Spleen (tissue), 11 donors: Measurements from ENCODE around the gene MBOAT7. TPM values are rescaled to one million over a fixed set of nuclear protein-coding genes. Genes with fewer than 3 reads are reported as not detected.
"Not testable (repeated sequence)": the region's sequence is repeated elsewhere in the genome, so short reads cannot be mapped to it uniquely, and the experiment has no call there.

Experiments used
- DNase-seq: peaks from one replicate; pipeline ENCODE4 v3.0.0-alpha.2; 2020
- H3K27ac ChIP-seq, 8 donors: fragments of 200-600 bp; sonication (generic) in 7 of 8; 1 replicate in 4 of 8; 2 replicates in 4 of 8; pipeline versions ENCODE4 v1.5.0 to v1.8.0; 2016 to 2021; ENCODE audit warnings: inconsistent platforms in 4 of 8, mild to moderate bottlenecking in 4 of 8, moderate library complexity in 1 of 8
- H3K27me3 ChIP-seq, 7 donors: fragments of 200-600 bp; sonication (generic) in 6 of 7; replicated peaks in 1 of 7; 1 replicate in 4 of 7; 2 replicates in 3 of 7; pipeline versions ENCODE4 v1.5.0 to v1.8.0; 2016 to 2021; ENCODE audit warnings: inconsistent platforms in 3 of 7, mild to moderate bottlenecking in 1 of 7
- H3K36me3 ChIP-seq, 6 donors: fragments of 200-600 bp; sonication (generic) in 5 of 6; 1 replicate in 4 of 6; 2 replicates in 2 of 6; pipeline versions ENCODE4 v1.5.0 to v1.8.0; 2016 to 2021; ENCODE audit warnings: inconsistent platforms in 2 of 6
- H3K4me1 ChIP-seq, 6 donors: fragments of 200-600 bp; sonication (generic) in 5 of 6; 1 replicate in 3 of 6; 2 replicates in 3 of 6; pipeline versions ENCODE4 v1.5.0 to v1.8.0; 2016 to 2021; ENCODE audit warnings: inconsistent platforms in 3 of 6
- H3K4me3 ChIP-seq, 8 donors: fragments of 200-600 bp; sonication (generic) in 7 of 8; 1 replicate in 4 of 8; 2 replicates in 4 of 8; pipeline versions ENCODE4 v1.5.0 to v1.8.0; 2016 to 2021; ENCODE audit warnings: inconsistent platforms in 4 of 8, mild to moderate bottlenecking in 4 of 8, moderate library complexity in 2 of 8
- H3K9me3 ChIP-seq, 8 donors: fragments of 200-600 bp; sonication (generic) in 7 of 8; 1 replicate in 4 of 8; 2 replicates in 4 of 8; pipeline versions ENCODE4 v1.5.0 to v1.8.0; 2016 to 2021; ENCODE audit warnings: inconsistent platforms in 4 of 8
- CTCF ChIP-seq, 11 experiments: fragments of 200-600 bp in 7 of 11; fragments of 450-650 bp in 4 of 11; sonication (generic) in 4 of 11; IDR thresholded peaks in 8 of 11; conservative IDR thresholded peaks in 3 of 11; 1 replicate in 7 of 11; 2 replicates in 4 of 11; pipeline versions ENCODE4 v1.4.0 to v1.8.0; 2016 to 2021; ENCODE audit warnings: antibody characterized with exemption in 11 of 11, inconsistent platforms in 4 of 11, mild to moderate bottlenecking in 1 of 11
- POLR2A ChIP-seq, 3 donors: fragments of 450-650 bp; IDR thresholded peaks; one replicate each; pipeline ENCODE4 v1.5.1; 2017; ENCODE audit warnings: antibody characterized with exemption in 3 of 3, mild to moderate bottlenecking in 1 of 3
- POLR2AphosphoS5 ChIP-seq, 3 donors: sonication (generic); formaldehyde crosslinking; IDR thresholded peaks; one replicate each; pipeline ENCODE4 v1.5.1; 2017; ENCODE audit warnings: antibody characterized with exemption in 3 of 3
- WGBS, 5 donors: extraction: QIAGEN DNeasy Blood & Tissue Kit in 3 of 5; methylation state at CpG; one replicate each; pipeline versions ENCODE4 v1.1.5 to v1.1.7; 2013 to 2018; 5-methylcytosine and 5-hydroxymethylcytosine counted together
- intact Hi-C: fragments of 100-400 bp; cut with DNase I; formaldehyde crosslinking; loops from one replicate; pipeline ENCODE4 v1.15.0; 2023; ENCODE audit warnings: low total_unique reads
- polyA plus RNA-seq, 3 donors: library from polyadenylated mRNA; stranded (reverse); fragments of 200-250 nt; gene quantifications; one replicate each; pipeline ENCODE4 v1.2.1, GENCODE V29; 2013
- total RNA-seq, 7 donors: library from RNA; depleted of rRNA in 3 of 7; stranded (reverse); fragments of >200 nt in 3 of 7; fragmentation: NEBNext Ultra II Directional in 4 of 7; extraction: Animal tissue kit (Norgen Biotek cat#: 25700) in 4 of 7; gene quantifications; one replicate each; pipeline versions ENCODE4 v1.1.0 to v1.2.1, GENCODE V29; 2016 to 2021
- donor health status: healthy with polysubstance abuse.
- donor health status: DM: no; HTN: no; CAD: no; lungs with moderate emphysema.
- donor health status: DM: no; HTN: no; CAD: no.
- donor health status: Bipolar disorder and iron deficiency.
- donor health status: healthy.
- donor health status: DM: no; HTN: no; CAD: no.
- donor health status: DM: yes; HTN: yes; CAD: no.

MBOAT7 gene
- total and polyA plus RNA-seq, 10 donors: 12.0 to 208 (median 82.9) TPM

GRCh38 chr19:54171736-54172431 lies 17.5 kb downstream of the MBOAT7 start:
- DNase-seq, H3K9me3 ChIP-seq, H3K4me3 ChIP-seq, H3K27ac ChIP-seq, intact Hi-C loops: not testable (repeated sequence)
- Histone ChIP-seq H3K27me3 (peaks cover 0 to 25% (median 4%) of the 10 kb centered on the region in 7 donors), H3K36me3 (peaks cover 0 to 27% (median 0%) of the 10 kb centered on the region in 6 donors), H3K4me1 (peaks cover 5 to 32% (median 20%) of the 10 kb centered on the region in 6 donors)
- 67 to 91% (median 82%) methylated on average over 8 to 19 of the region's 23 CpGs for WGBS, 5 donors
- TF ChIP-seq POLR2AphosphoS5 (IDR thresholded peaks at IDR 0.05): peak in 1 of 3 donors; percentile 20

- no peak for TF ChIP-seq POLR2A (IDR thresholded peaks at IDR 0.05)
- TF ChIP-seq CTCF (IDR thresholded peaks at IDR 0.05 in 8 of 11, conservative IDR thresholded peaks at IDR 0.05 in 3 of 11): no peak
- TF ChIP-seq POLR2AphosphoS5 (IDR thresholded peaks at IDR 0.05): no peak
- Histone ChIP-seq H3K4me1 (peaks cover 5 to 40% (median 27%) of the 10 kb centered on the region in 6 donors), H3K9me3 (no peaks in the 10 kb centered on the region), H3K4me3 (no peak overlapping the region), H3K36me3 (peaks cover 0 to 7% (median 0%) of the 10 kb centered on the region in 6 donors), H3K27me3 (peaks cover 0 to 41% (median 10%) of the 10 kb centered on the region in 7 donors), H3K27ac (no peak overlapping the region)
- intact Hi-C loops: loop anchor here (5.0 kb wide), 1 partner anchor 63 kb away; no protein-coding TSS in a partner anchor
- DNase-seq: no peak
- WGBS, 5 donors: 83 to 91% (median 90%) methylated on average over 21 of the region's 21 CpGs
These were observed 20.1 kb downstream of the MBOAT7 start for GRCh38 chr19:54169149-54169740.

- peak; percentile 98 for DNase-seq
- H3K4me1 ChIP-seq: peaks cover 2 to 40% (median 24%) of the 10 kb centered on the region in 6 donors
- intact Hi-C loops: loop anchor here (5.0 kb wide), 1 partner anchor 64 kb away; no protein-coding TSS in a partner anchor
- H3K27ac ChIP-seq: peak overlapping the region in 2 of 8 donors; percentile 21 to 54
- 25 to 29% (median 27%) methylated on average over 20 to 25 of the region's 25 CpGs for WGBS, 5 donors
- H3K27me3 ChIP-seq: peaks cover 0 to 41% (median 10%) of the 10 kb centered on the region in 7 donors
- TF ChIP-seq POLR2AphosphoS5 (IDR thresholded peaks at IDR 0.05) (peak; percentile 58 to 69 (median 64)), CTCF (IDR thresholded peaks at IDR 0.05 in 8 of 11, conservative IDR thresholded peaks at IDR 0.05 in 3 of 11) (peak; percentile 80 to 98 (median 90)), POLR2A (IDR thresholded peaks at IDR 0.05) (no peak)
- no peaks in the 10 kb centered on the region for H3K9me3 ChIP-seq
- peak overlapping the region in 1 of 8 donors; percentile 34 for H3K4me3 ChIP-seq
- no peaks in the 10 kb centered on the region for H3K36me3 ChIP-seq
These were observed 21.0 kb downstream of the MBOAT7 start for GRCh38 chr19:54168174-54168917.

GRCh38 chr19:54165222-54165621 lies 24.2 kb downstream of the MBOAT7 start:
- H3K4me1 ChIP-seq: peaks cover 19 to 62% (median 48%) of the 10 kb centered on the region in 6 donors
- H3K36me3 ChIP-seq: no peaks in the 10 kb centered on the region
- H3K27me3 ChIP-seq: peaks cover 0 to 31% (median 10%) of the 10 kb centered on the region in 7 donors
- H3K4me3 ChIP-seq: no peak overlapping the region
- H3K27ac ChIP-seq: no peak overlapping the region
- no peak for DNase-seq
- H3K9me3 ChIP-seq: no peaks in the 10 kb centered on the region
- TF ChIP-seq POLR2AphosphoS5 (IDR thresholded peaks at IDR 0.05) (no peak), CTCF (IDR thresholded peaks at IDR 0.05 in 8 of 11, conservative IDR thresholded peaks at IDR 0.05 in 3 of 11) (no peak), POLR2A (IDR thresholded peaks at IDR 0.05) (no peak)
- intact Hi-C loops: loop anchor here (5.0 kb wide), 1 partner anchor 67 kb away; no protein-coding TSS in a partner anchor
- 92 to 94% (median 93%) methylated on average over 25 of the region's 25 CpGs for WGBS, 5 donors
